Glomerular visceral epithelial cell (primary cell): ENCODE data around the gene VWA8.

Experiments
- DNase-seq: peaks from one replicate; pipeline ENCODE4 v3.0.0-alpha.2; 2016; ENCODE audit errors: extremely low spot score

The VWA8 gene

GRCh38 chr13:41691274-41691673 is 269.6 kb downstream of the VWA8 start:
- DNase-seq: no peak

DNA sequence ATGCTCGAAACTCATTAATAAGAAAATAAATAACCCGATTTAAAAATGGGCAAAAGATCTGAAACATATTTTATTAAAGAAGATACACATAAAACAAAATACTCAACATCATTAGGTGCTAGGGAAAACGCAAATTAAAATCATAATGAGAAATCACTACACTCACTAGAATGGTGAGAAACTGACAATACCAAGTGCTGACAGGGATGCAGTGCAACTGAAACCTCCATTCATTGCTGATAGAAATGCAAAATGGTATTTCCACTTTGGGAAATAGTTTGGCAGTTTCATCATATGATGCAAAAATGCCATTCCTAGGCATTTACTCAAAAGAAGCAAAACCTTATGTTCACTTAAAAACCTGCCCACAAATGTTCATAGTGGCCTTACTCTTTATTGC is 278.1 kb downstream of the VWA8 start:
- no peak for DNase-seq

DNA sequence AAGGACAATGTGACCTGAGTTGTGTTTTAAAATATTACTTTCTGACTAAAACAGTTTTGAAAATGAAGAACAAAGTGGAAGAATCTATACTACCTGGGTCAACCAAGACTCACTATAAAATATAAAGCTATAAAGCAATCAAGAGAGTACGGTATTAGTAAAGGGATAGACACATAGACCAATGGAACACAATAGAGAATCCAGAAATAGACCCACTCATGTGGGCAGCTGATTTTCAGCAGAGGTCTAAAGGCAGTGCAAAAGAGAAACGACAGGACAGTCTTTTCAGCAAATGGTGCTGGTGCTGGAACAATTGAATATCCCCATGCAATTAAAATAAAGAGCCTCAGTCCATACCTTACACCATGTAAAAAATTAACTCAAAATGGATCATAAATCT is 278.9 kb downstream of the VWA8 start:
- DNase-seq: no peak

DNA sequence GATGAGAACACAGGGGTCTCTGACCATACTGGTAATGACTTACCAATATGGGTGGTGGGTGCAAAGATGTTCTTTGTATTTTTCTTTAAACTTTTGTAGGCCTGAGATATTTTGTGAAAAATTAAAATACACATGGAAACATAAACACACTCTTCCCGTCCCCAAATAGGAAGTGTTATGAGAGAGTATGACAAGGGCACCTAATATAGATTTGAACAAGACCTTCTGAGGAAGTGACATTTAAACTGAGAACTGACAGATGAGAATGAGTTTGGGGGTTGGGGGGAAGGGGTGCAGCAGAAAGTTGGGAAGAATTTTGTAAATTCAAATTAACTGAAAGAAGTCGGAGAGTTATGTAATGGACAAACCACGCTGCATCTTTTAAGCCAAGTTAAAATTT is 279.3 kb downstream of the VWA8 start:
- DNase-seq: no peak

GRCh38 chr13:41680900-41681299 is 280.0 kb downstream of the VWA8 start:
- DNase-seq: no peak

- no peak for DNase-seq
These were observed 282.1 kb downstream of the VWA8 start for GRCh38 chr13:41678848-41679247.

DNA sequence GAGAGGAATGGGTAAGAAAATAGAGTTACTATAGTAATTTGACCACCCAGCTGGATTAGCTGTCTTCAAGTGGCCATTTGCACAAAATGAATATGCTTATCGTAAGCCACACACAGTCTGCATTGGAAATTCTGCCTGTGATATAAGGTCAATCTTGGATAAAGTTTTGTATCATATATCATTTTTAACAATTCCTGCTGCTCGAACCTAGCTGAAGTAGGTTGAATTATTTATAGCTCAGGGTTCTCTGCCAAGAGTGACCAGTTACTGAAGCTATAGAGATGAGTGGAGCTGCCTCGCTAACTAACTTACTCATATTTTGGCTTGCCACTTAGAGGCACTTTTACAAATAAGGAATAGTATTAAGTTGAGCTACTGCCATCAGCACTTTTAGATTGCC is 282.7 kb downstream of the VWA8 start:
- no peak for DNase-seq

- DNase-seq: no peak
These were observed 285.6 kb downstream of the VWA8 start for GRCh38 chr13:41675306-41675705.

- DNase-seq: no peak
These were observed 286.7 kb downstream of the VWA8 start for GRCh38 chr13:41674246-41674645.

GRCh38 chr13:41673640-41674039 is 287.3 kb downstream of the VWA8 start:
- DNase-seq: no peak

DNA sequence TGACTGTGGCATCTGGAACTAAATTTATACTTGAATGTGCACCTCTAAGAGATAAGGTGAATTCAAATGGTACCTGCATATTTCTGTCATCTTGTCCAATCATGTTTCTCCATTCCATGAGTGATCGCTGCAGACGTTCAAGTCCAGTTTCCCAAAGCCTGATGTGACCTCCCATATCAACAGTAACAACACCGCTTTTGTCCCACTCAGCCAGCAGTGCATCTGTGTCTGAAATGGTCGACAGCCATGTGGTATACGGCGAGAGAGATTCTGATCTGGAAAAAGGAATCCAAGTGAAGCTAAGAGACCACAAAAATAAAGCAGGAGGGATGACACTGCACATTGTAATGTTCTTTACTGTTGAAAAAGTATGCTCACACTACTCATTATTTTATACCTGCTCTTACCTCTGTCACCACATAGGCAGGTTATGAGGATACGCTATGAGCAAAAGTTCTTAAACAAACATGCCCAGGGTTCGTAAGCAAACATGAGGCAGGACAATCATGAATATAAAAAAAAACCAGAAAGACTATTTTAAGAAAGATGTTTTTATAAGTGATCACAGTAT is 290.0 kb downstream of the VWA8 start:
- DNase-seq: no peak

- DNase-seq: peak; percentile 86
These were observed 292.7 kb downstream of the VWA8 start for GRCh38 chr13:41668130-41668757.

- no peak for DNase-seq
These were observed 294.3 kb downstream of the VWA8 start for GRCh38 chr13:41666644-41667043.

GRCh38 chr13:41660411-41660810 is 300.5 kb downstream of the VWA8 start:
- DNase-seq: no peak

DNA sequence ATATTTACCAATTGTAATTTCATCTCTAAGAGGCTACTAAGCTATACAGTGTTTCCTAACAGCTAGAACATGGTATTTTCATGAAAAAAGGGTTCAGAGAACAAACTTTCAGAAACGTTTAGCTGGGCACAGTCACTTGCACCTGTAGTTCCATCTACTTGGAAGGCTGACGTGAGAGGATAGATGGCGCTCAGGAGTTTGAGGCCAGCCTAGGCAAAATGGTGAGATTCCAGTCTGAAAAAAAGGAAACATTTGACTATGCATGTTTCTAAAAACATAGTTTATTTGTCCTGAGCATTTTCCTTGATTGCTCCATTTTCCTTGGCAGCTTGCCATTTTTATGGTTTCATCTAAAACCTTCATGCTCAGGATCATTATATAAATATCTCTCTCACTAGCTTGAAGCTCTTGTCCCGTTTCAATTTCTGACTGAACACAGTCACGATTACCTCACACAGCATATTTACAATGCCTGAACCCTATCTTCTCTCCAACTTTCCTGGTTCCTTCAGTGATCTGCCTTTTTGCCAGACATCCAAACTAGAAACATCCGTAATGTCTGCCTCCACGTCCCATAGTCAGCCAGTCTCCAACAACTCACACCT is 302.8 kb downstream of the VWA8 start:
- DNase-seq: no peak

- no peak for DNase-seq
These were observed 304.9 kb downstream of the VWA8 start for GRCh38 chr13:41655997-41656396.

- DNase-seq: no peak
These were observed 306.1 kb downstream of the VWA8 start for GRCh38 chr13:41654796-41655195.

GRCh38 chr13:41652735-41653361 is 308.1 kb downstream of the VWA8 start:
- peak; percentile 56 for DNase-seq

DNA sequence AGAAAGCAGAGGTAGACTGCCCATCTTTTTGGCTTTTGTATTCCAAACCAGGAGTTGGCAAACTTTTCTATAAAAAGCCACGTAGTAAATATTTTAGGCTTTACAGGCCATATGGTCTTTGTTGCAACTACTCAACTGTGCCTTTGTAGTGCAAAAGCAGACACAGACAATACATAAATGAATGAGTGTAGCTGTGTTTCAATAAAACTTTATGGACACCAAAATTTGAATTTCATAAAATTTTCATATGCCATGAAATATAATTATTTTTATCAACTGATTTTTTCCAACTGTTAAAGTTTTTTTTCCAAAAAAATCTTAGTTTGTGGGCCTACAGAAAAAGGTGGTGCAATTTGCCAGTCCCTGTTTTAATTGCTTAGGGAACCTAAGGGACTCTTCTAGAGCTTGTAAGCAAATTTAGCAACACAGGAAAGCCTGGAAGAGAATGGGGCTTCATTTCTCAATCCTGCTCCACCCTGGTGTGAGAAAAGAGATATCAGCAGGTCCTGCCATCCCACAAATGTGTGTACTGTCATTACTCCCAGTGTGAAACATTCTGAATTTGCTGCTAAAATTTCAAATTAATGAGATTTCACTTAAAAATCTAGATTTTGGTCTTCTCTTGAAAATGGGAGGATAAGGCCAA is 309.4 kb downstream of the VWA8 start:
- no peak for DNase-seq

- DNase-seq: no peak
These were observed 310.2 kb downstream of the VWA8 start for GRCh38 chr13:41650706-41651105.

GRCh38 chr13:41649659-41650058 is 311.2 kb downstream of the VWA8 start:
- DNase-seq: no peak

- no peak for DNase-seq
These were observed 312.5 kb downstream of the VWA8 start for GRCh38 chr13:41648314-41648935.
